Sigmoid colon (tissue), 3 donors: Measurements from ENCODE around the gene CRTC2.

Experiments used
- CTCF ChIP-seq, 4 experiments: fragments of 450-650 bp in 3 of 4; fragments of 200-600 bp in 1 of 4; IDR thresholded peaks; one replicate each; pipeline ENCODE4 v1.5.1; 2016 to 2019; ENCODE audit warnings: antibody characterized with exemption in 4 of 4, mild to moderate bottlenecking in 3 of 4, moderate library complexity in 2 of 4
- POLR2A ChIP-seq, 2 donors: fragments of 450-650 bp; IDR thresholded peaks; one replicate each; pipeline ENCODE4 v1.6.1; 2016; ENCODE audit warnings: antibody characterized with exemption in 2 of 2, mild to moderate bottlenecking in 2 of 2, moderate library complexity in 2 of 2

DNA sequence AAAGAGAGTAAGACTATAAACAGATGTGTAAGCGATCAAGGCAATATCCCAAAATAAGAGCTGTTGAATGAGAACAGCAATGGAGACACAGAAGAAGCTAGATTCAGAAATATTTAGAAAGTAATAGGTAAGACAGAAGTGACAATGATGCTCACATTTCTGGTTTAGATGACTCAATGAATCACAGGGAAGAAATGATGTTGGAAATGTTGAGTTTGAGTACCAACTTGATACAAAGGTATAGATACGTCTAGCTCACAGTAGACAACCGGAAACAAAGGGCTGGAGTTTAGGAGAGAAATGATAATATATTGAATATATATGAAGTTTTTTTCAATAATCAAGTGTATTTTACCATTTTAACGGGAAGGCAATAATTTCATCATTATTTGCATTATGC, 42.1 kb downstream of the CRTC2 start:
- no peak for TF ChIP-seq CTCF (IDR thresholded peaks at IDR 0.05)
- TF ChIP-seq POLR2A (IDR thresholded peaks at IDR 0.05), result no peak
